T-helper 1 cell treated with Interleukin-12 subunit alpha and Interleukin-12 subunit beta and Interleukin-4 antibody, amounts not matched to agents 30 μg/mL and 1 μg/mL, for 36 hours (primary cell): ENCODE data around the gene HAPLN1.
"Not testable (repeated sequence)": the region's sequence is repeated elsewhere in the genome, so short reads cannot be mapped to it uniquely, and the experiment has no call there.

Experiments
- H3K27ac Mint-ChIP-seq: one replicate; pipeline ENCODE4 v1.8.0; 2021; ENCODE audit warnings: mild to moderate bottlenecking, mixed read lengths
- H3K27me3 Mint-ChIP-seq: one replicate; pipeline ENCODE4 v1.8.0; 2021; ENCODE audit warnings: low read depth, mixed read lengths
- H3K36me3 Mint-ChIP-seq: one replicate; pipeline ENCODE4 v1.8.0; 2021; ENCODE audit warnings: low read depth, mixed read lengths
- H3K4me1 Mint-ChIP-seq: one replicate; pipeline ENCODE4 v1.8.0; 2021; ENCODE audit warnings: low read depth, mixed read lengths
- H3K4me3 Mint-ChIP-seq: one replicate; pipeline ENCODE4 v1.8.0; 2021; ENCODE audit warnings: mild to moderate bottlenecking, moderate library complexity, mixed read lengths
- H3K9me3 Mint-ChIP-seq: one replicate; pipeline ENCODE4 v1.8.0; 2021; ENCODE audit warnings: mixed read lengths

HAPLN1 gene

DNA sequence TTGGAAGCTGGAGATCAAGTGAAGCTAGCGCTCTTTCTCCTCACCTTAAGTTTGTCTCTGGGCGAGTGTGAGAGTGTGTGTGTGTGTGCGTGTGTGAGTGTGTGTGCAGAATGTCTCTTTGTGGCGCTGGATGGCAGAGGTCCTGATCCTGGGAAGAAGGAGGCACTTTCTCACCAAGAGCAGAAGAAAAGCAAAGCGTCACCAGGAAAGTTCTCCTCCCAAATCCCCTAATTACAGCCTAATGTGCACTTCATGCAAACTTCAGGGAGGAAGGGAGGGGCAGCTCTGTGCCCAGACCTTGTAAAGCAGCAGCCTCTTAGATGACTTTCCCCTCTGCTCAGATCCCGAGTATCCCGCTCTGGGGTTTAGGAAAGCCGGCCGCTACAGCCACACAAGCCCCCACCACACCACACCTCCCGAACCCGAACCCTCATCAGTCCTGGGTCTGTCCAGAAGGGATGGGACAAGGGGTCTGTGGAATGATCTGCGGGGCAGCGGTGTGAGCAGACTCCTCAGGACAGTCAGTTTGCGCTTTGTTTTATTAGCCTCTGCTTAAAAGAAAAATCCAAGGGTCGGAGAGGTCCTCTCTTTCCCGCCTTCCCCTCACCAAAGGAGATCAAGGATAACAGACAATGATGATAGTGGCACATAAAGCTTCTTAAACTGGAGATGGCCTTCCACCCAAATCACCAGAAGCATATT lies at the start of gene HAPLN1:
Gene HAPLN1 (minus strand): TSS at position 20 of the 702 bp plus-strand sequence. CDS start 47,332 bp downstream, outside the sequence.
- Mint-ChIP-seq H3K9me3 (no peaks in the 10 kb centered on the region), H3K4me3 (peak within 1 kb of the TSS; percentile 63), H3K27me3 (peaks cover 51% of the 10 kb centered on the region)

DNA sequence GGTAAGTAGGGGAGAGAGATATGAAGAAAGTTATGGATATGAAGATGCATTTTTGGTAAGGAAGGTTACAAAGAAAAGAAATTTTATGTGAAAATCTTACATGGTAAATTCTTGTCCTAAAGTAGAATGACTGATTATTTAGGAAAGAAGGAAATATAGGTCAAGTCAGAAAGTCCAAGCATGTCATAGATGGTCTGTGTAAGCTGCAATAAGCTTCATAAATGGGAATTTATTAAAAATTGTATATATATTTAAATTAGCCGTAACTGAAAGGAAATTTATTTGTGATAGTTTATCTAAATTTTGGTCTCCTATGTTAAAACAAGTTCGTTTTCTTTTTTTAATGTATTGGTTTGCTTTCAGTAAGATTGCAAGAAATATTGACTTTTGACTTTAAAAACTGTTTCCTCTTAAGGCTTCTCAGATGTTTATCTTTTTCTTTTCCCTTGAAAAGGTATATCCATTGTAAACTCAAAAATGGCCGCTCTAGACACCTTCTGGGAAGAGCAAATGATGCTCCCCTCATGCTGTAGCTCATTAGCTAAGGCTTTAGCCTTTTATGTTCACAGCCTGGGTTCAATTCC lies 46.8 kb upstream of the HAPLN1 start:
- Mint-ChIP-seq H3K27ac (no peak overlapping the region), H3K4me1 (no peaks in the 10 kb centered on the region), H3K4me3 (no peak overlapping the region), H3K27me3 (no peaks in the 10 kb centered on the region), H3K36me3 (no peaks in the 10 kb centered on the region), H3K9me3 (peaks cover 27% of the 10 kb centered on the region)

More for the DNA sequence above, at the start of gene HAPLN1:
- H3K27ac Mint-ChIP-seq = no peak within 1 kb of the TSS
- H3K4me1 Mint-ChIP-seq = peaks cover 6% of the 10 kb centered on the region
- no peaks in the 10 kb centered on the region for H3K36me3 Mint-ChIP-seq

DNA sequence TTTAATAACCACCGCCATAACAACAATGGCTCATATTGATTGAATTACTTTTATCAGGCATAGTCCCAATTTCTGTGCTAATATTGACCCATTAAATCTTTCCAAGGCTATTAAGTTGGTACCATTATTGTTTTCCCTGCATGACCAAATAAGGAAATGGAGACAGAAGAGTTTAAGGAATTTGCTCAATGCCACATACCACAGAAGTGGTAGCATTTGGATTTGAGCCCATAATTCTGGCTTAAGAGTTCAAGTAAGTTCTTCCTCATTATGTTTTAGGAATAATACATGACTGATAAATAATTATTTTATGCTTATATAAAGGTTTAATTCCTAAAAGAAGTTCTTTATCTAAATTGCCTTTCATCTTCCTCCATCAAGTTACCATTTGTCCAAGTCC lies 43.4 kb upstream of the HAPLN1 start:
- no peak overlapping the region for H3K4me3 Mint-ChIP-seq
- no peak overlapping the region for H3K27ac Mint-ChIP-seq
- no peaks in the 10 kb centered on the region for H3K27me3 Mint-ChIP-seq
- H3K36me3 Mint-ChIP-seq = no peaks in the 10 kb centered on the region
- no peaks in the 10 kb centered on the region for H3K4me1 Mint-ChIP-seq
- H3K9me3 Mint-ChIP-seq = peaks cover 25% of the 10 kb centered on the region

- no peak overlapping the region for H3K27ac Mint-ChIP-seq
- no peak overlapping the region for H3K4me3 Mint-ChIP-seq
- H3K36me3 Mint-ChIP-seq = no peaks in the 10 kb centered on the region
- no peaks in the 10 kb centered on the region for H3K4me1 Mint-ChIP-seq
- no peaks in the 10 kb centered on the region for H3K27me3 Mint-ChIP-seq
- peaks cover 4% of the 10 kb centered on the region for H3K9me3 Mint-ChIP-seq
Measured at GRCh38 chr5:83760579-83760978, 39.9 kb upstream of the HAPLN1 start.

GRCh38 chr5:83752700-83753099 lies 32.0 kb upstream of the HAPLN1 start:
- Mint-ChIP-seq H3K27ac (no peak overlapping the region), H3K4me3 (no peak overlapping the region), H3K27me3 (no peaks in the 10 kb centered on the region), H3K9me3 (peaks cover 4% of the 10 kb centered on the region), H3K36me3 (no peaks in the 10 kb centered on the region), H3K4me1 (no peaks in the 10 kb centered on the region)

- Mint-ChIP-seq H3K9me3 (no peaks in the 10 kb centered on the region), H3K4me3 (no peak overlapping the region)
Measured at GRCh38 chr5:83751201-83751600, 30.5 kb upstream of the HAPLN1 start.

GRCh38 chr5:83750749-83751148 lies 30.1 kb upstream of the HAPLN1 start:
- Mint-ChIP-seq H3K4me3 (no peak overlapping the region), H3K36me3 (no peaks in the 10 kb centered on the region), H3K27ac (no peak overlapping the region), H3K27me3 (no peaks in the 10 kb centered on the region), H3K9me3 (no peaks in the 10 kb centered on the region), H3K4me1 (no peaks in the 10 kb centered on the region)

More at GRCh38 chr5:83751201-83751600, 30.5 kb upstream of the HAPLN1 start:
- Mint-ChIP-seq H3K27ac (no peak overlapping the region), H3K27me3 (no peaks in the 10 kb centered on the region), H3K36me3 (no peaks in the 10 kb centered on the region), H3K4me1 (no peaks in the 10 kb centered on the region)

GRCh38 chr5:83745816-83746215 lies 25.2 kb upstream of the HAPLN1 start:
- Mint-ChIP-seq H3K27me3 (no peaks in the 10 kb centered on the region), H3K27ac (no peak overlapping the region), H3K9me3 (no peaks in the 10 kb centered on the region), H3K4me3 (no peak overlapping the region), H3K4me1 (no peaks in the 10 kb centered on the region), H3K36me3 (no peaks in the 10 kb centered on the region)

DNA sequence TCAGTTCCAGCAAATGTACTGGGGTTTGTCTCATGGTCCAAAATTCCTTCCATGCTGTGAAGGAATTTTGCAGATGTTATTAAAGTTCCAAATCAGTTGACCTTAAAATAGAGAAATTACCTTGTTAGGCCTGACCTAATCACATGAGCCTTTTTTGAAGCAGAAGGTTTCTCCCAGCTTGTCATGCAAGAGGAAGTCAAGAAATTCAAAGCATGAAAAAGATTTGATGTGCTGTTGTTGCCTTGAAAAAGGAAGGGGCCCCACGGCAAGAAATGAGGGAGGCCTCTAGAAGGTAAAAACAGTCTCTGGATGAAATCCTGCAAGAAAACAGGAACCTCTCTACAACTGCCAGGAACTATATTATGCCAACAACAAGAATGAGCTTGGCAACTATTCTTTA lies 24.2 kb upstream of the HAPLN1 start:
- no peaks in the 10 kb centered on the region for H3K4me1 Mint-ChIP-seq
- H3K27ac Mint-ChIP-seq = no peak overlapping the region
- no peaks in the 10 kb centered on the region for H3K9me3 Mint-ChIP-seq
- H3K36me3 Mint-ChIP-seq = no peaks in the 10 kb centered on the region
- no peaks in the 10 kb centered on the region for H3K27me3 Mint-ChIP-seq
- no peak overlapping the region for H3K4me3 Mint-ChIP-seq

GRCh38 chr5:83742089-83742488 lies 21.4 kb upstream of the HAPLN1 start:
- Mint-ChIP-seq H3K27ac (no peak overlapping the region), H3K4me1 (no peaks in the 10 kb centered on the region), H3K27me3 (no peaks in the 10 kb centered on the region), H3K9me3 (no peaks in the 10 kb centered on the region), H3K4me3 (no peak overlapping the region), H3K36me3 (no peaks in the 10 kb centered on the region)

GRCh38 chr5:83741571-83741970 lies 20.9 kb upstream of the HAPLN1 start:
- Mint-ChIP-seq H3K4me3 (no peak overlapping the region), H3K4me1 (no peaks in the 10 kb centered on the region), H3K36me3 (no peaks in the 10 kb centered on the region), H3K27me3 (no peaks in the 10 kb centered on the region), H3K27ac (no peak overlapping the region), H3K9me3 (no peaks in the 10 kb centered on the region)

- Mint-ChIP-seq H3K4me1 (no peaks in the 10 kb centered on the region), H3K4me3 (no peak overlapping the region), H3K27me3 (no peaks in the 10 kb centered on the region), H3K9me3 (no peaks in the 10 kb centered on the region), H3K36me3 (no peaks in the 10 kb centered on the region), H3K27ac (no peak overlapping the region)
Measured at GRCh38 chr5:83740741-83741140, 20.1 kb upstream of the HAPLN1 start.

DNA sequence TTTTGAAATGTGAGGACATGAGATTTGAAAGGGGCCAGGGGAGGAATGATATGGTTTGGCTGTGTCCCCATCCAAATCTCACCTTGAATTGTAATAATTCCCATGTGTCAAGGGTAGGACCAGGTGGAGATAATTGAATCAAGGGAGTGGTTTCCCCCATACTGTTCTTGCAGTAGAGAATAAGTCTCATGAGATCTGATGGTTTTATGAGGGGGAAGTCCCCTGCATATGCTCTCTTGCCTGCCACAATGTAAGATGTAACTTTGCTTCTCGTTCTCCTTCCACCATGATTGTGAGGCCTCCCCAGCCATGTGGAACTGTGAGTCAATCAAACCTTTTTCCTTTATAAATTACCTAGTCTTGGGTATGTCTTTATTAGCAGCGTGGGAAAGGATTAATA lies 15.5 kb upstream of the HAPLN1 start:
- H3K4me3 Mint-ChIP-seq, H3K27me3 Mint-ChIP-seq, H3K27ac Mint-ChIP-seq, H3K9me3 Mint-ChIP-seq, H3K4me1 Mint-ChIP-seq, H3K36me3 Mint-ChIP-seq: not testable (repeated sequence)

DNA sequence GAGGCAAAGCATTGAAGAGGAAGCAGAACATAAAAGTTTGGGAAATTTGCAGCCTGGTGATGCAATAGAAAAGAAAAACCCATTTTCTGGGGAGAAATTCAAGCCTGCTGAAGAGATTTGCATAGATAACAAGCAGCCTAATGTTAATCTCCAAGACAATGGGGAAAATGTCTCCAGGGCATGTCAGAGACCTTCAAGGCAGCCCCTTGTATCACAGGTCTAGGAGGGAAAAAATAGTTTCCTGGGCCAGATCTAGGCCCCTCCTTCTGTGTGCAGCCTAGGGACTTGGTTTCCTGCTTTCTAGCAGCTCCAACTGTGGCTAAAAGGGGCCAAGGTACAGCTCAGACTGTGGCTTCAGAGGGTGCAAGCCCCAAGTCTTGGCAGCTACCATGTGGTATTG lies 14.4 kb upstream of the HAPLN1 start:
- not testable (repeated sequence) for H3K4me3 Mint-ChIP-seq, H3K9me3 Mint-ChIP-seq, H3K27ac Mint-ChIP-seq, H3K36me3 Mint-ChIP-seq, H3K27me3 Mint-ChIP-seq, H3K4me1 Mint-ChIP-seq

GRCh38 chr5:83731638-83732037 lies 11.0 kb upstream of the HAPLN1 start:
- no peak overlapping the region for H3K27ac Mint-ChIP-seq
- no peaks in the 10 kb centered on the region for H3K4me1 Mint-ChIP-seq

More at GRCh38 chr5:83731638-83732037, 11.0 kb upstream of the HAPLN1 start:
- Mint-ChIP-seq H3K4me3 (no peak overlapping the region), H3K9me3 (peaks cover 5% of the 10 kb centered on the region), H3K27me3 (peaks cover 11% of the 10 kb centered on the region), H3K36me3 (no peaks in the 10 kb centered on the region)
